Ramos (cell line): ENCODE results near the gene TALDO1.

Experiments used
- in situ Hi-C: fragments of 300-500 bp; cut with MboI; formaldehyde crosslinking; loops from one replicate; pipeline ENCODE4 v1.14.3; 2022; ENCODE audit warnings: low sequenced_read_pairs; ENCODE audit not compliant: unreplicated experiment

The TALDO1 gene

GRCh38 chr11:747158-748006, at the start of gene TALDO1:
TSS of gene TALDO1 (plus strand) at chr11:747464. CDS start at chr11:747482, 18 bp downstream.
- in situ Hi-C loops = no loop called here

- in situ Hi-C loops = no loop called here
Measured at GRCh38 chr11:697811-698311, 49.4 kb upstream of the TALDO1 start.

GRCh38 chr11:698493-699115, 48.7 kb upstream of the TALDO1 start:
- in situ Hi-C loops = no loop called here

- in situ Hi-C loops = no loop called here
Measured at GRCh38 chr11:699116-699508, 48.2 kb upstream of the TALDO1 start.

DNA sequence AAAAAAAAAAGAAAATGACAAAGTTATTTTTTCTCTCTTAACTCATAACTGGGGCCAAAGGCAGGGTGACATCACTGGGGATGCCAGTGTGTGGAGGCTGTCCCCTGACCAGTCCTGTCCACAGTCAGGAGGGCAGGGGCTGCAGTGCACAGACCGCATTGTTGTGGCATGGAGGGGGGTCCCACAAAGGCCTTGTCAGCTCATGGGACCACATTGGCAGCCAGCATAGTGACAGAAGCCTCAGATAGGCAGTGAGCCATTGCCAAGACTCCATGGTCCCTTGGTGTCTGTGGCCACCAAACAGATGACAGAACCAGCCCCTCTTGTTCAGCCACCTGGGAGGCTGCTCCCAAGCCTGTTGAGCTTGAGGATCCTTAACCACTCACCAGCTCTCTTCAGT, 47.5 kb upstream of the TALDO1 start:
- in situ Hi-C loops = no loop called here

- in situ Hi-C loops = no loop called here
Measured at GRCh38 chr11:701741-702461, 45.4 kb upstream of the TALDO1 start.

GRCh38 chr11:702462-703461, 44.5 kb upstream of the TALDO1 start:
- in situ Hi-C loops = no loop called here

- in situ Hi-C loops = no loop called here
Measured at GRCh38 chr11:703506-703905, 43.8 kb upstream of the TALDO1 start.

- in situ Hi-C loops = no loop called here
Measured at GRCh38 chr11:704228-704674, 43.0 kb upstream of the TALDO1 start.

GRCh38 chr11:704781-705645, 42.3 kb upstream of the TALDO1 start:
- in situ Hi-C loops = no loop called here

- in situ Hi-C loops = no loop called here
Measured at GRCh38 chr11:705646-706438, 41.4 kb upstream of the TALDO1 start, which contains the start of gene EPS8L2. TSS of gene EPS8L2 (plus strand) at chr11:706231. CDS start at chr11:709408, 3,177 bp downstream.

DNA sequence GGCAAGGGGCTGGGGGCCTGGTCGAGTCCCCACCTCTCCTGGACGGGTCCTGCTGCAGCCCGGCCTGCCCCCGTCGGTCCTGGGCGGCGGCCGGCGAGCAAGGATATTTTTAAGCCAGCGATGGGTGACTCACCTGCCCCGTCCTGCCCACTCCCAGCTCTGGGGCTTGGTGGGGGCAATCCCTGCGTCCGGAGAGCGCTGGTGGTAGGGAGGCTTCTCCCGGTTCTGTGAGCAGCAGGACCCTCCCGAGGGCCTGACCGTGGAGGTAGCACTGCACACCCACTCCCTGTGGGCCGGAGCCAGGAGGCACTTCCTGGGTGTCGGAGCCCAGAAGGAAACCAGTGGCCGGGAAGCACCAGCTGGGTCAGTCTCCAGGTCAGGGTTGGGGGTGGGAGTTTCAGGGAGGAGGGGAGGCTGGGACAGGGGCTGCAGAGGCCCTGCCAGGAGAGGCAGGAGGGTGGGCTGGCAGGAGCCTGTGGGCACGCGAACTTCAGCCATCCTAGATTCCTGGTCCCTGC, 40.8 kb upstream of the TALDO1 start:
- in situ Hi-C loops = no loop called here

DNA sequence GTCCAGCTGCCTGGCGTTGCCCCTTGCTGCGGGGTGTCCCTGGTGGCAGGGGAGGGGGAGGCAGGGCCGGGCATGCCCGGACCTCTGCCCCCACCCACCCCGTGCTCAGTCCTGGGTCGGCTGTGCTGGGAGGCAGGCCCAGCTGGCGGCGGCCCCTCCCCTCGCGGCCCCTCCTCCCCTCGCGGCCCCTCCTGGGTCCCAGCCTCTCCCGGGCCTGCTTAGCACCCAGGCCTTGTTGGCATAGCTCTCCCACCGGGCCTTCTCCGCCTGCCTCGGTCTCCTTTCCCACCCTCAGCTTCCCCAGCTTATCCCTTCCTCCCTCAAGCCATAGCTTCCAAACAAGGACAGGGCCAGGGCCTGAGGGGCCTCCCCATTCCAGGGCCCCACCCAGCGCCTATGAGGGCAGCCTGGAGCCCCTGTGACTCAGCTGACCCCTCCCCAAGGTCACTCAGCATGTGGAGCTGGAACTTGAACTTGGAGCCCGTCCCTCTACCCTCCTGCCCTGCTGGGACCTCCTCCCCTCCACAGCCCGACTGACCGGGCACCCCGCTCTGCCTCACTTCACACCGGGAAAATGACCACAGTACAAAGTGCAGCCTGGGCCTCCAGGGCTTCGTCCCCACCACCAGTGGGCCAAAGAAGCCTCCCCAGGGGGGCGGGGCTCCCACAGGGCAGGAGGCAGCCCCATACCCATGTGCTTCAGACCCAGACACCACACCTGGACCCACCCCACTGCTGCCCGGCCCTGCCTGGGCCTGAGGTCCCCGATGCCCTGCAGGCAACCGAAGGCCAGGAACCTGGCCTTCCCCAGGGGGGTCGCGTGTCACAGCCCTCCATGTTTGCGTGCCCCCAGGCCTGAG, 40.1 kb upstream of the TALDO1 start:
- in situ Hi-C loops = no loop called here

DNA sequence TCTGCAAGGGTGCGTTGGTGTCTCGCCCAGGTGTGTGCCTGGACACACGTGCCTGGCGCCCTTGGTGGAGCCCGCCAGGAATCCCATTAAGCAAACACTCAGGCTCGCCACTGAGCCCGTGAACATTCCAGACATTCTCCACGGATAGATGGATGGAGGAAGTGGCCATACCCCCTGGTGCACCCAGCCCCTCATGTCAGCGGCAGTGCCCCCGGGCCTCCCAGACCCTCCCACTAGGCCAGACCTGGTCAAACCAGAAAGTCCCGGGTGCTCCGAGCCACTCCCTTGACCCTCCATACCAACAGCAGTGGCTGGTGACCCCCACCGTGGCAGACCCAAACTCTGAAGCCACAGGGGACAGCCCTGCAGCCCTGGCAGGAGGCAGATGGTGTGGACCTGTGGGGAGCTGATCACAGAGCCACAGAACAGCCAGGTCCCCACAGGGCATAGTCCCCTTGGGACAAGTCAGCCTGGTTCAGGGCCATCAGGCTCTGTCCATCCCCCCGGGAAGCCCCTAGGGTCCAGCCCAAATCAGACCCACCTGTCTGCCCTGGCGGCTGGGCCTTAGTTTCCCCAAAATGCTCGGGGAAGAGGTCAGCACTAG, 39.3 kb upstream of the TALDO1 start:
- in situ Hi-C loops = no loop called here

GRCh38 chr11:708511-708910, 38.8 kb upstream of the TALDO1 start:
- in situ Hi-C loops = no loop called here
